HepG2 (cell line): ENCODE data around the gene OVCH1. TPM values are rescaled to one million over a fixed set of nuclear protein-coding genes. Genes with fewer than 3 reads are reported as not detected.

ENCODE experiments used
- ATAC-seq: fragments of 200-7000 bp; cut with Tn5 transposase; 3 replicates; pipeline ENCODE4 v1.9.1; 2020; ENCODE audit warnings: mild to moderate bottlenecking, moderate library complexity
- BruUV-seq: library from RNA; stranded (reverse); fragments of 400-500 nt; replicated peaks from 2 replicates; lab custom pipeline; 2021; lab: Mats Ljungman, UMichigan
- CTCF ChIA-PET: fragments of 300-600 bp; formaldehyde crosslinking; extraction: SDS; loops from one replicate; lab custom pipeline; 2021; ENCODE audit warnings: low total read pairs, inconsistent platforms, low intra/inter-chr PET ratio; lab: Yijun Ruan, JAX
- POLR2A ChIA-PET: fragments of 350-600 bp; sonication (Branson Sonifier 250); formaldehyde crosslinking; loops from one replicate; lab custom pipeline; 2020; ENCODE audit warnings: antibody characterized with exemption, inconsistent platforms; lab: Yijun Ruan, JAX
- DNase-seq: peaks from one replicate; pipeline ENCODE4 v3.0.0-alpha.2; 2015; ENCODE audit warnings: low spot score
- FAIRE-seq: peaks from 3 replicates; lab custom pipeline; 2011; peaks lifted over from hg19 to GRCh38; lab: Jason Lieb, UNC
- H2AFZ ChIP-seq: one replicate; pipeline ENCODE4 v1.6.1; 2011; ENCODE audit warnings: low read length, inconsistent platforms
- H3K27ac ChIP-seq: fragments of 300-600 bp; 3 replicates; pipeline ENCODE4 v1.8.0; 2011; ENCODE audit warnings: mixed run types, mild to moderate bottlenecking, mixed read lengths, low read length, inconsistent platforms; ENCODE audit not compliant: insufficient read depth; ENCODE audit errors: extremely low read length
- H3K27me3 ChIP-seq, 2 experiments: fragments of 200-600 bp in 1 of 2; 2 replicates in 1 of 2; 3 replicates in 1 of 2; pipeline versions ENCODE4 v1.6.0 to v1.8.0; 2011; ENCODE audit warnings: low read length in 2 of 2, mild to moderate bottlenecking in 2 of 2, moderate library complexity in 2 of 2, inconsistent platforms in 1 of 2; ENCODE audit not compliant: insufficient read depth in 2 of 2, control insufficient read depth in 1 of 2
- H3K36me3 ChIP-seq, 2 experiments: fragments of 200-600 bp in 1 of 2; replicated peaks in 1 of 2; 2 replicates in 1 of 2; 3 replicates in 1 of 2; pipeline versions ENCODE4 v1.5.1 to v1.8.0; 2011; ENCODE audit warnings: low read length in 2 of 2, inconsistent platforms in 1 of 2; ENCODE audit not compliant: insufficient read depth in 2 of 2, control insufficient read depth in 1 of 2
- H3K4me1 ChIP-seq: 2 replicates; pipeline ENCODE4 v1.5.1; 2012; ENCODE audit warnings: low read length, inconsistent platforms; ENCODE audit not compliant: insufficient read depth
- H3K4me2 ChIP-seq: 2 replicates; pipeline ENCODE4 v1.6.0; 2011; ENCODE audit warnings: low read depth, low read length, inconsistent platforms
- H3K4me3 ChIP-seq, 3 experiments: fragments of 200-600 bp in 1 of 3; sonication (generic), shearing (Covaris generic) in 1 of 3; replicated peaks in 1 of 3; 2 replicates each; pipeline ENCODE4 v1.5.1; 2011 to 2016; ENCODE audit warnings: low read length in 3 of 3, inconsistent platforms in 2 of 3, low read depth in 2 of 3, mild to moderate bottlenecking in 2 of 3, control low read depth in 1 of 3, mixed read lengths in 1 of 3; ENCODE audit not compliant: insufficient read depth in 1 of 3
- H3K79me2 ChIP-seq: one replicate; pipeline ENCODE4 v1.6.1; 2011; ENCODE audit warnings: low read length, inconsistent platforms; ENCODE audit not compliant: insufficient read depth
- H3K9ac ChIP-seq: 2 replicates; pipeline ENCODE4 v1.6.0; 2011; ENCODE audit warnings: mild to moderate bottlenecking, low read depth, low read length, inconsistent platforms; ENCODE audit not compliant: insufficient read depth
- H3K9me3 ChIP-seq: 2 replicates; pipeline ENCODE4 v1.5.1; 2012; ENCODE audit warnings: mild to moderate bottlenecking, low read length
- H4K20me1 ChIP-seq: 2 replicates; pipeline ENCODE4 v1.6.0; 2011; ENCODE audit warnings: inconsistent platforms, mild to moderate bottlenecking, low read length, moderate library complexity; ENCODE audit not compliant: insufficient read depth
- DZIP1 ChIP-seq: sonication (generic); formaldehyde crosslinking; IDR thresholded peaks from 2 replicates; pipeline ENCODE4 v1.5.0; 2020; ENCODE audit warnings: mild to moderate bottlenecking, missing genetic modification reagents
- TARDBP ChIP-seq: sonication (generic); formaldehyde crosslinking; IDR thresholded peaks from 2 replicates; pipeline ENCODE4 v1.8.0; 2022; ENCODE audit warnings: mild to moderate bottlenecking, missing genetic modification reagents
- ZFP37 ChIP-seq: sonication (generic); formaldehyde crosslinking; IDR thresholded peaks from 2 replicates; pipeline ENCODE4 v1.4.0; 2020; ENCODE audit warnings: missing genetic modification reagents, borderline replicate concordance
- ZNF205 ChIP-seq: IDR thresholded peaks from 2 replicates; pipeline ENCODE4 v1.6.1; 2018; ENCODE audit warnings: missing biosample characterization, missing genetic modification reagents
- ZNF616 ChIP-seq: sonication (generic); formaldehyde crosslinking; IDR thresholded peaks from 2 replicates; pipeline ENCODE4 v1.5.0; 2020; ENCODE audit warnings: low read depth, mild to moderate bottlenecking, missing genetic modification reagents
- ZSCAN21 ChIP-seq: sonication (generic); formaldehyde crosslinking; IDR thresholded peaks from 2 replicates; pipeline ENCODE4 v1.8.0; 2022; ENCODE audit warnings: mild to moderate bottlenecking, missing genetic modification reagents, moderate library complexity, borderline replicate concordance
- ZZZ3 ChIP-seq: sonication (generic); formaldehyde crosslinking; IDR thresholded peaks from 2 replicates; pipeline ENCODE4 v1.4.0; 2020; ENCODE audit warnings: missing genetic modification reagents, mild to moderate bottlenecking, borderline replicate concordance
- WGBS: methylation state at CpG from one replicate; pipeline ENCODE4 v1.1.6; 2017; ENCODE audit warnings: low lambda C conversion rate; 5-methylcytosine and 5-hydroxymethylcytosine counted together
- in situ Hi-C: cut with HindIII; loops from 2 replicates; pipeline ENCODE4 v1.10.0; 2017; ENCODE audit warnings: low pct_unique_long_range_greater_than_20kb; ENCODE audit not compliant: extremely low pct_ligation_motif_present
- intact Hi-C: fragments of 100-400 bp; cut with micrococcal nuclease; formaldehyde crosslinking; loops from one replicate; pipeline ENCODE4 v1.10.0; 2022; ENCODE audit not compliant: unreplicated experiment
- polyA plus RNA-seq, 8 experiments: library from polyadenylated mRNA; depleted of rRNA in 3 of 8; stranded (reverse) in 7 of 8; unstranded in 1 of 8; fragments of >200 nt; fragmentation: Illumina TruSeq in 4 of 8; extraction: Trizol in 4 of 8; gene quantifications; 2 replicates each; pipeline versions ENCODE4 v1.2.1 to v1.2.3, GENCODE V29; 2011 to 2016; ENCODE audit warnings: low read depth in 4 of 8, missing spikeins in 1 of 8, mixed read lengths in 1 of 8; ENCODE audit not compliant: insufficient read depth in 1 of 8
- total RNA-seq, 5 experiments: library from RNA; depleted of rRNA; stranded (reverse); fragments of >200 nt; fragmentation: Illumina TruSeq; extraction: Trizol; gene quantifications; 2 replicates each; pipeline ENCODE4 v1.2.3, GENCODE V29; 2016; ENCODE audit warnings: low read depth in 1 of 5
- TF ChIP-seq, protein P1 (sequence below): sonication (generic); formaldehyde crosslinking; IDR thresholded peaks from 2 replicates; pipeline ENCODE4 v1.4.0; 2020; ENCODE audit warnings: mild to moderate bottlenecking, low read depth, missing genetic modification reagents

OVCH1 gene
- total and polyA plus RNA-seq, 2 of the 13 experiments (the other 11 are each of a cell fraction or from before 2014, with no cell fraction given), result not detected

GRCh38 chr12:29545102-29545467, 47.6 kb upstream of the OVCH1 start:
- Histone ChIP-seq H4K20me1 (no peaks in the 10 kb centered on the region), H3K4me1 (no peaks in the 10 kb centered on the region), H2AFZ (no peak overlapping the region), H3K4me2 (no peak overlapping the region), H3K79me2 (no peaks in the 10 kb centered on the region), H3K4me3 (no peak overlapping the region), H3K9ac (no peak overlapping the region), H3K9me3 (no peaks in the 10 kb centered on the region), H3K27ac (no peak overlapping the region), H3K27me3 (no peaks in the 10 kb centered on the region), H3K36me3 (no peaks in the 10 kb centered on the region)
- CTCF ChIA-PET, result no interaction called here
- in situ Hi-C loops, result loop anchor here (25.0 kb wide), 1 partner anchor 1292 kb away; no protein-coding TSS in a partner anchor
- WGBS, result 53% methylated on average over 4 of the region's 4 CpGs
- TF ChIP-seq ZFP37 (no peak), ZNF616 (CRISPR knock-in tag) (no peak), TARDBP (CRISPR knock-in tag) (no peak), ZZZ3 (CRISPR knock-in tag) (no peak), ZSCAN21 (CRISPR knock-in tag) (no peak), ZNF205 (CRISPR knock-in tag) (no peak), DZIP1 (CRISPR knock-in tag) (no peak)
- TF ChIP-seq, protein P1, sequence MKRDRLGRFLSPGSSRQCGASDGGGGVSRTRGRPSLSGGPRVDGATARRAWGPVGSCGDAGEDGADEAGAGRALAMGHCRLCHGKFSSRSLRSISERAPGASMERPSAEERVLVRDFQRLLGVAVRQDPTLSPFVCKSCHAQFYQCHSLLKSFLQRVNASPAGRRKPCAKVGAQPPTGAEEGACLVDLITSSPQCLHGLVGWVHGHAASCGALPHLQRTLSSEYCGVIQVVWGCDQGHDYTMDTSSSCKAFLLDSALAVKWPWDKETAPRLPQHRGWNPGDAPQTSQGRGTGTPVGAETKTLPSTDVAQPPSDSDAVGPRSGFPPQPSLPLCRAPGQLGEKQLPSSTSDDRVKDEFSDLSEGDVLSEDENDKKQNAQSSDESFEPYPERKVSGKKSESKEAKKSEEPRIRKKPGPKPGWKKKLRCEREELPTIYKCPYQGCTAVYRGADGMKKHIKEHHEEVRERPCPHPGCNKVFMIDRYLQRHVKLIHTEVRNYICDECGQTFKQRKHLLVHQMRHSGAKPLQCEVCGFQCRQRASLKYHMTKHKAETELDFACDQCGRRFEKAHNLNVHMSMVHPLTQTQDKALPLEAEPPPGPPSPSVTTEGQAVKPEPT, result no peak
- no TSS peak for BruUV-seq
- intact Hi-C loops, result no loop called here
- no peak for FAIRE-seq
- no peak for ATAC-seq
- POLR2A ChIA-PET, result no interaction called here
- no peak for DNase-seq
